Transverse colon (tissue), 4 donors: Measurements from ENCODE around the gene PADI6. TPM values are rescaled to one million over a fixed set of nuclear protein-coding genes. Genes with fewer than 3 reads are reported as not detected.

Experiments used
- DNase-seq: peaks from one replicate; pipeline ENCODE4 v3.0.0-alpha.2; 2019
- H3K27ac ChIP-seq, 4 donors: fragments of 200-600 bp; sonication (generic); 2 replicates each; pipeline ENCODE4 v1.5.1; 2016 to 2018; ENCODE audit warnings: inconsistent platforms in 4 of 4
- H3K27me3 ChIP-seq: fragments of 200-600 bp; sonication (generic); 2 replicates; pipeline ENCODE4 v1.5.1; 2017; ENCODE audit warnings: inconsistent platforms
- H3K36me3 ChIP-seq, 4 donors: fragments of 200-600 bp; sonication (generic); 2 replicates each; pipeline ENCODE4 v1.5.1; 2017 to 2019; ENCODE audit warnings: inconsistent platforms in 4 of 4
- H3K4me1 ChIP-seq, 4 donors: fragments of 200-600 bp; sonication (generic); 2 replicates each; pipeline ENCODE4 v1.5.1; 2017 to 2020; ENCODE audit warnings: inconsistent platforms in 4 of 4
- H3K4me3 ChIP-seq, 4 donors: fragments of 200-600 bp; sonication (generic); 1 replicate in 1 of 4; 2 replicates in 3 of 4; pipeline versions ENCODE4 v1.5.1 to v1.6.1; 2017 to 2019; ENCODE audit warnings: inconsistent platforms in 4 of 4
- H3K9me3 ChIP-seq, 2 donors: fragments of 200-600 bp; sonication (generic); 2 replicates each; pipeline ENCODE4 v1.5.1; 2017 to 2019; ENCODE audit warnings: inconsistent platforms in 2 of 2
- EP300 ChIP-seq: sonication (generic); formaldehyde crosslinking; IDR thresholded peaks from one replicate; pipeline ENCODE4 v1.6.1; 2017; ENCODE audit warnings: antibody characterized with exemption, low read depth
- POLR2A ChIP-seq: fragments of 450-650 bp; IDR thresholded peaks from one replicate; pipeline ENCODE4 v1.6.1; 2016; ENCODE audit warnings: antibody characterized with exemption, mild to moderate bottlenecking, moderate library complexity
- POLR2AphosphoS5 ChIP-seq, 3 donors: sonication (generic); formaldehyde crosslinking; IDR thresholded peaks; one replicate each; pipeline ENCODE4 v1.6.1; 2016; ENCODE audit warnings: antibody characterized with exemption in 3 of 3
- WGBS, 2 donors: methylation state at CpG; one replicate each; pipeline ENCODE4 v1.1.5; 2018; ENCODE audit warnings: low coverage in 1 of 2; 5-methylcytosine and 5-hydroxymethylcytosine counted together
- in situ Hi-C, 4 donors: fragments of 200-750 bp; cut with MboI; loops; one replicate each; pipeline versions ENCODE4 v1.15.0 to v1.15.1; 2017; ENCODE audit warnings: low sequenced_read_pairs in 3 of 4, low pct_ligation_motif_present in 1 of 4, low pct_unique_long_range_greater_than_20kb in 1 of 4
- intact Hi-C: fragments of 100-400 bp; cut with DNase I; formaldehyde crosslinking; loops from one replicate; pipeline ENCODE4 v1.15.1; 2023; ENCODE audit warnings: low total_unique reads
- total RNA-seq, 4 donors: library from RNA; depleted of rRNA; stranded (reverse); fragments of >200 nt; gene quantifications; one replicate each; pipeline ENCODE4 v1.1.0, GENCODE V29; 2016
- TF ChIP-seq, protein P1 (sequence below), 5 experiments: fragments of 200-600 bp in 3 of 5; fragments of 450-650 bp in 2 of 5; sonication (generic) in 3 of 5; IDR thresholded peaks; 1 replicate in 2 of 5; 2 replicates in 3 of 5; pipeline ENCODE4 v1.5.1; 2016 to 2017; ENCODE audit warnings: antibody characterized with exemption in 5 of 5, inconsistent platforms in 3 of 5, mild to moderate bottlenecking in 2 of 5, moderate library complexity in 1 of 5

PADI6 gene
- total RNA-seq, 4 donors from 2014 or later, result not detected

GRCh38 chr1:17358557-17358956 is 13.4 kb upstream of the PADI6 start:
- intact Hi-C loops, result no loop called here
- in situ Hi-C loops, result no loop called here
- Histone ChIP-seq H3K9me3 (no peaks in the 10 kb centered on the region), H3K4me3 (no peak overlapping the region), H3K27me3 (peaks cover 8% of the 10 kb centered on the region), H3K4me1 (no peaks in the 10 kb centered on the region), H3K27ac (no peak overlapping the region), H3K36me3 (no peaks in the 10 kb centered on the region)
- no peak for DNase-seq
- 70 to 74% methylated on average over 3 to 4 of the region's 4 CpGs for WGBS, 2 donors
- TF ChIP-seq POLR2A (no peak), EP300 (no peak)
- TF ChIP-seq, protein P1, sequence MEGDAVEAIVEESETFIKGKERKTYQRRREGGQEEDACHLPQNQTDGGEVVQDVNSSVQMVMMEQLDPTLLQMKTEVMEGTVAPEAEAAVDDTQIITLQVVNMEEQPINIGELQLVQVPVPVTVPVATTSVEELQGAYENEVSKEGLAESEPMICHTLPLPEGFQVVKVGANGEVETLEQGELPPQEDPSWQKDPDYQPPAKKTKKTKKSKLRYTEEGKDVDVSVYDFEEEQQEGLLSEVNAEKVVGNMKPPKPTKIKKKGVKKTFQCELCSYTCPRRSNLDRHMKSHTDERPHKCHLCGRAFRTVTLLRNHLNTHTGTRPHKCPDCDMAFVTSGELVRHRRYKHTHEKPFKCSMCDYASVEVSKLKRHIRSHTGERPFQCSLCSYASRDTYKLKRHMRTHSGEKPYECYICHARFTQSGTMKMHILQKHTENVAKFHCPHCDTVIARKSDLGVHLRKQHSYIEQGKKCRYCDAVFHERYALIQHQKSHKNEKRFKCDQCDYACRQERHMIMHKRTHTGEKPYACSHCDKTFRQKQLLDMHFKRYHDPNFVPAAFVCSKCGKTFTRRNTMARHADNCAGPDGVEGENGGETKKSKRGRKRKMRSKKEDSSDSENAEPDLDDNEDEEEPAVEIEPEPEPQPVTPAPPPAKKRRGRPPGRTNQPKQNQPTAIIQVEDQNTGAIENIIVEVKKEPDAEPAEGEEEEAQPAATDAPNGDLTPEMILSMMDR (IDR thresholded peaks at IDR 0.05), result no peak

- no peak for TF ChIP-seq POLR2A
- TF ChIP-seq, protein P1 (IDR thresholded peaks at IDR 0.05), result no peak
- no peak for TF ChIP-seq EP300
- TF ChIP-seq POLR2AphosphoS5 (IDR thresholded peaks at IDR 0.05), result no peak
- intact Hi-C loops, result no loop called here
- Histone ChIP-seq H3K27me3 (peaks cover 8% of the 10 kb centered on the region), H3K9me3 (no peaks in the 10 kb centered on the region), H3K36me3 (no peaks in the 10 kb centered on the region), H3K4me1 (no peaks in the 10 kb centered on the region), H3K4me3 (no peak overlapping the region), H3K27ac (no peak overlapping the region)
- DNase-seq, result no peak
- 82% methylated on average over 9 of the region's 11 CpGs; no CpG with 5 or more reads in 1 of the 2 donors for WGBS, 2 donors
- in situ Hi-C loops, result no loop called here
These were observed 13.0 kb upstream of the PADI6 start for GRCh38 chr1:17359031-17359430.

DNA sequence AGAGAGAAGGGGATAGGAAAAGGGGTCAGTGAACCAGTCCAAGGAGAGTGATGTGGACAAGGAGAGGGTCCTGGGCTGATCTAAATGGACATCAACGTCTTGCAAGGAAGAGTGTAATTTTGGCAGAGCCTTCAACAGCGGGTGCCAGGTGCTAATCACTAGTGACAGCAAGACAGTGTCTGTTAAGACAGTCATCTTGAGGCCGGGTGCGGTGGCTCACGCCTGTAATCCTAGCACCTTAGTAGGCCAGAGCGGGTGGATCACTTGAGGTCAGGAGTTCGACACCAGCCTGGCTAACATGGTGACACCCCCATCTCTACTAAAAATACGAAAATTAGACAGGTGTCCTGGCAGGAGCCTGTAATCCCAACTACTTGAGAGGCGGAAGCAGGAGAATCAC is 12.2 kb upstream of the PADI6 start:
- Histone ChIP-seq H3K27me3 (peaks cover 12% of the 10 kb centered on the region), H3K36me3 (no peaks in the 10 kb centered on the region), H3K4me3 (no peak overlapping the region), H3K27ac (no peak overlapping the region), H3K4me1 (no peaks in the 10 kb centered on the region), H3K9me3 (no peaks in the 10 kb centered on the region)
- DNase-seq, result no peak
- intact Hi-C loops, result no loop called here
- WGBS, 2 donors, result 78 to 85% methylated on average over 3 to 9 of the region's 9 CpGs
- TF ChIP-seq POLR2AphosphoS5 (IDR thresholded peaks at IDR 0.05) (no peak), EP300 (no peak), POLR2A (no peak)
- TF ChIP-seq, protein P1 (IDR thresholded peaks at IDR 0.05), result no peak
- in situ Hi-C loops, result no loop called here

GRCh38 chr1:17360272-17360956 is 11.6 kb upstream of the PADI6 start:
- no peak overlapping the region for H3K4me3 ChIP-seq
- no peaks in the 10 kb centered on the region for H3K4me1 ChIP-seq
- in situ Hi-C loops (no loop called here), intact Hi-C loops (no loop called here)
- H3K27ac ChIP-seq, result no peak overlapping the region
- DNase-seq, result no peak
- H3K36me3 ChIP-seq, result no peaks in the 10 kb centered on the region
- peaks cover 14% of the 10 kb centered on the region for H3K27me3 ChIP-seq
- WGBS, 2 donors, result 43 to 88% methylated on average over 1 to 11 of the region's 11 CpGs
- no peaks in the 10 kb centered on the region for H3K9me3 ChIP-seq
- TF ChIP-seq, protein P1 (IDR thresholded peaks at IDR 0.05), result no peak
- no peak for TF ChIP-seq POLR2AphosphoS5 (IDR thresholded peaks at IDR 0.05)
- no peak for TF ChIP-seq EP300
- no peak for TF ChIP-seq POLR2A
